GM18508 (cell line): ENCODE data around the gene PLP1.
"Not testable (repeated sequence)": the region's sequence is repeated elsewhere in the genome, so short reads cannot be mapped to it uniquely, and the experiment has no call there.

Source experiments
- ATAC-seq: cut with Tn5 transposase; IDR thresholded peaks from one replicate; pipeline ENCODE4 v1.9.1; 2021; ENCODE audit warnings: moderate number of reproducible peaks; ENCODE audit not compliant: insufficient read depth, unreplicated experiment

PLP1 gene

GRCh38 chrX:103780336-103781061, 3.9 kb downstream of the PLP1 start:
- ATAC-seq = no peak

- no peak for ATAC-seq
These were observed 4.4 kb downstream of the PLP1 start for GRCh38 chrX:103781062-103781402.

DNA sequence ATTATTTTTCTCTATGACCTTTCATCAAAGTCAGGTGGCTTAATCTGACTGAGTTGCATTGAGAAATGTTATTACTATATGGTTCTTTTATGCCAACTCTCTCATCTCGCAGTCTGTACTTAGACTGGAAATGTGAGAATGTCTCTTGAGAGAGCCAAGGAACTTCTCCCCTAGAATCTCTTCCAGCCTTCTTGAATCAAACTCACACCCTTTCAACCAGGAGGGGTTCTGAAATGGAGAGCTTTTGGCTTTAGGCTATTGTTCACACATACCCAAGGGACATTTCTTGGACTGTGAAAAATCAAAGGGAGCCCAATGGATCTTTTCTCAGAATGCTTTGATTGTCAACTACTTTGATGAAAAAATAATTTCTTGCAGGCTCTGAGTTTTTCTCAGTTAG, 5.1 kb downstream of the PLP1 start:
- no peak for ATAC-seq

- no peak for ATAC-seq
These were observed 6.0 kb downstream of the PLP1 start for GRCh38 chrX:103782640-103783039.

- ATAC-seq = no peak
These were observed 6.6 kb downstream of the PLP1 start for GRCh38 chrX:103783196-103783595.

DNA sequence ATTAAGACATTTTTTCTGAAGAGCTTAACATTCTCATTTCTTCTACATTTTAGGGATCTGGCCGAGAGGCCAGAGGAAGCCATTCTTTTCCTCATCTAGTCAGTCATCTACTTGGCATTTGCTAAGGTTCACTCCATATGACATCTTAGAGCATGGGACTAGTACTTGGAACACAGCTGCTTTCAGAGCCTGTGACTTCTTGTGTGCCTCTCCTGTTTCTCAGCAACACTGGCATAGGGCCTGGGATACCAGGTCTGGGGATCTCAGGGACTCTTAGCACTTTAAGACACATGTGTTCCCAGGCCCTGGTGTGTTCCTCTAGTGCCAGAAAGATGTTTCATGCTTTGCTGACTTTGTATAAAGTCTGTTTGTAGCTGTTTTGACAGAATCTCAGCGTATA, 7.3 kb downstream of the PLP1 start:
- no peak for ATAC-seq

- peak; percentile 94 for ATAC-seq
These were observed 12.4 kb downstream of the PLP1 start for GRCh38 chrX:103789004-103789403.

- ATAC-seq = no peak
These were observed 14.6 kb downstream of the PLP1 start for GRCh38 chrX:103791228-103791627.

GRCh38 chrX:103791826-103792485, 15.3 kb downstream of the PLP1 start:
- no peak for ATAC-seq

- no peak for ATAC-seq
These were observed 16.4 kb downstream of the PLP1 start for GRCh38 chrX:103792916-103793544.

GRCh38 chrX:103793545-103793940, 16.9 kb downstream of the PLP1 start:
- no peak for ATAC-seq

- no peak for ATAC-seq
These were observed 17.5 kb downstream of the PLP1 start for GRCh38 chrX:103794119-103794518.

- ATAC-seq = no peak
These were observed 21.1 kb downstream of the PLP1 start for GRCh38 chrX:103797691-103798090.

DNA sequence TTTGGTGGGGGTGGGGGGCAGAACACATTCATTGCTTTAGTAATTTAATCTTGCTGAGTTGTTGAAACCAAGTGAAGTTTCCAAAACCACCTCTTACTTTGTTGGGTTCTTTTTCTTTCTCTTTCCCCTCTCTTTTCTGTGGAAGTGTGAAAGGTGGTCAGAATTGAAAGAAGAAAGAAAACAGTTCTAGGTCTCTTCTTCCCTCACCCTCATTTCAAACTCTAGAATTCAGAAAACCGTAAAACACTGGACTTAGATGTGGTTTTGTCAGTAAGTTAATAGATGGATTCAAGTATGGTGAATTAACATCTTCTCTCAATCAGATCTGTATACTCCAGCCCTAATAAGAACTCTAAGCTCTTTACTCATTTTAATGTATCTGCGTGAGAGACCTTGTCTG, 23.7 kb downstream of the PLP1 start:
- no peak for ATAC-seq

- no peak for ATAC-seq
These were observed 29.2 kb downstream of the PLP1 start for GRCh38 chrX:103805860-103806259.

DNA sequence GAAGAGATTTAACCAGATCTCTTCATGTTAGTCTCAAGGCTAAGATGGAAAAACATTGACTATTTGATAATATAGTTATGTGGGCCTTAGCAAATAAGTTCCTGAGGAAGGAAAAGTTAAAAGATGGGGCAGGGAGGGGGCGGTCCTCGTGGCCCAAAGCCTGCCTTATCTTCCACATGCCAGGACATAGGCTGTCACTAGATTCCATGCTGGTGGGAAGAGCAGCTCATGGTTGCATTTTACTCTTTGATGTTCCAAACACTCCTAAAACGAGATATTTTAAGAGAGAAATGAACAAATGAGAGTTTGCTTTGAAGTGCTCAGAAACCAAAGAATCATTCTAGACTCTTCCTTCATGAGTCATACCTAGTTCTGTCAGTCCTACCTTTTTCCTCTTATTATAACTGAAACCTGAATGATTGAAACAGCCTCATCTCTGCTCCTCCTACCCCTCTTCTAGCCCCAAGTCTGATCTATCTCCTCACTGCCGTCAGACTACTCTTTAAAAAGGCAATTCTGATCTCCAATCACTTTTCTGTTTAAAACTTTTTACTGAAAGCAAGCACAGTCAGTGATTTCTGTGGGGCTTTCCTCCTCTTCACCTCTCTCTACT, 30.3 kb downstream of the PLP1 start:
- ATAC-seq = no peak

DNA sequence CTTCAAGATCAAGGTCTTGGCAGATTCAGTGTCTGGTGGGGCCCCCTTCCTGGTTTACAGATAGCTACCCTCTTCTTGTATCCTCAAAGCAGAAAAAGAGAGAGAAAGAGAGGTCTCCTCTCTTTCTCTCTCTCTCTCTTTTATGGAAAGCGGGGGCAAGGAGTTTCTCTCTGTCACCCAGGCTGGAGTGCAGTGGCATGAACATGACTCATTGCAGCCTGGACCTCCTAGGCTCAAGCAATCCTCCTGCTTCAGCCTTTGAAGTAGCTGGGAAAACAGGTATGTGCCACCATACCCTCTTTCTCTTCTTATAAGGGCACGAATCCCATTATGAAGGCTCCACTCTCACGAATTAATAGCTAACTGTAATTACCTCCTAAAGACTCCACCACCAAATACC, 35.2 kb downstream of the PLP1 start:
- ATAC-seq = no peak

DNA sequence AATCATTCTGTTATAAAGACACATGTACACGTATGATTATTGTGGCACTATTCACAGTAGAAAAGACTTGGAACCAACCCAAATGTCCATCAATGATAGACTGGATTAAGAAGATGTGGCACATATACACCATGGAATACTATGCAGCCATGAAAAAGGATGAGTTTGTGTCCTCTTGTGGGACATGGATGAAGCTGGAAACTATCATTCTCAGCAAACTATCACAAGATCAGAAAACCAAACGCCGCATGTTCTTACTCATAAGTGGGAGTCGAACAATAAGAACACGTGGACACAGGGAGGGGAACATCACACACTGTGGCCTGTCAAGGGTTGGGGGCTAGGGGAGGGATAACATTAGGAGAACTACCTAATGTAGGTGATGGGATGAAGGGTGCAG, 40.5 kb downstream of the PLP1 start:
- ATAC-seq = not testable (repeated sequence)

DNA sequence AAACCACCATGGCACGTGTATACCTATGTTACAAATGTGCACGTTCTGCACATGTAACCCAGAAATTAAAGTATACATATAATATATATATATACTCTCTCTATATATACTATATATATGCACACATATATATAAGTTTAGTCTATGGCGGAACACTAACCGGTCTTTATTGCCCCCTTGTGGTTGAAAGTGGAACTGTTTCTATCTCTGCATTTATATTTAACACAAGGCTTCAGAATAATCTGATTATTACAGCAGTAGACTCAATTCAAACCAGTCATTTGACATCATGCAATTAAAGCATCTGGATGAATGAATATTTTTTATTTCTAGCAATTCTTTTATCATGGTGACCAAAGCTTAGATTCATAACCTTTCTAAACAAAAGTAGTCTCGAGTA, 40.9 kb downstream of the PLP1 start:
- ATAC-seq = no peak

GRCh38 chrX:103818842-103819619, 42.4 kb downstream of the PLP1 start:
- no peak for ATAC-seq

DNA sequence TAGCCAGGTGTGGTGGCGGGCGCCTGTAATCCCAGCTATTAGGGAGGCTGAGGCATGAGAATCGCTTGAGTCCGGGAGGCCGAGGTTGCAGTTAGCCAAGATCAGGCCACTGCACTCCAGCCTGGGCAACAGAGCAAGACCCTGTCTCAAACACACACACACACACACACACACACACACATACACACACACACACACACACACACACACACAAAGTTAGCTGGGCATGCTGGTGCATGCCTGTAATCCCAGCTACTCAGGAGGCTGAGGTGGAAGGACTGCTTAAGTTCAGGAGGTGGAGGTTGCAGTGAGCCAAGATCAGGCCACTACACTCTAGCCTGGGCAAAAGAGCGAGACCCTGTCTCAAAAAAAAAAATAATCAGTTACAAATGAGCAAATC, 44.2 kb downstream of the PLP1 start:
- ATAC-seq = not testable (repeated sequence)
